Effector memory CD4-positive, alpha-beta T cell (primary cell): ENCODE measurements around the gene QPCTL.
"Not testable (repeated sequence)": the region's sequence is repeated elsewhere in the genome, so short reads cannot be mapped to it uniquely, and the experiment has no call there.

Experiments
- DNase-seq, 3 donors: peaks; one replicate each; pipeline ENCODE4 v3.0.0-alpha.2; 2020
- H3K27ac ChIP-seq: 2 replicates; pipeline ENCODE4 v1.7.0; 2013; ENCODE audit warnings: mild to moderate bottlenecking, low read length, moderate library complexity; ENCODE audit not compliant: insufficient read depth, poor library complexity, severe bottlenecking
- H3K27me3 ChIP-seq: replicated peaks from 2 replicates; pipeline ENCODE4 v1.7.0; 2013; ENCODE audit warnings: mild to moderate bottlenecking, low read length; ENCODE audit not compliant: insufficient read depth, control insufficient read depth, poor library complexity, severe bottlenecking
- H3K36me3 ChIP-seq: 2 replicates; pipeline ENCODE4 v1.7.0; 2013; ENCODE audit warnings: mild to moderate bottlenecking, low read length, moderate library complexity; ENCODE audit not compliant: control insufficient read depth, insufficient read depth
- H3K4me1 ChIP-seq: 2 replicates; pipeline ENCODE4 v1.7.0; 2013; ENCODE audit warnings: low read length, mild to moderate bottlenecking; ENCODE audit not compliant: control insufficient read depth, insufficient read depth, poor library complexity, severe bottlenecking
- H3K4me3 ChIP-seq: 2 replicates; pipeline ENCODE4 v1.7.0; 2013; ENCODE audit warnings: low read length, low read depth, mild to moderate bottlenecking; ENCODE audit not compliant: insufficient read depth, poor library complexity, severe bottlenecking
- H3K9me3 ChIP-seq: 2 replicates; pipeline ENCODE4 v1.7.0; 2013; ENCODE audit warnings: mild to moderate bottlenecking, low read length, moderate library complexity; ENCODE audit not compliant: control insufficient read depth

The QPCTL gene

GRCh38 chr19:45676851-45677263 is 15.6 kb upstream of the QPCTL start:
- DNase-seq = peak; percentile 17 to 41 (median 20)
- Histone ChIP-seq H3K4me1 (peaks cover 13% of the 10 kb centered on the region), H3K36me3 (no peaks in the 10 kb centered on the region), H3K4me3 (peak overlapping the region; percentile 52), H3K9me3 (no peaks in the 10 kb centered on the region), H3K27me3 (no peaks in the 10 kb centered on the region), H3K27ac (no peak overlapping the region)

DNA sequence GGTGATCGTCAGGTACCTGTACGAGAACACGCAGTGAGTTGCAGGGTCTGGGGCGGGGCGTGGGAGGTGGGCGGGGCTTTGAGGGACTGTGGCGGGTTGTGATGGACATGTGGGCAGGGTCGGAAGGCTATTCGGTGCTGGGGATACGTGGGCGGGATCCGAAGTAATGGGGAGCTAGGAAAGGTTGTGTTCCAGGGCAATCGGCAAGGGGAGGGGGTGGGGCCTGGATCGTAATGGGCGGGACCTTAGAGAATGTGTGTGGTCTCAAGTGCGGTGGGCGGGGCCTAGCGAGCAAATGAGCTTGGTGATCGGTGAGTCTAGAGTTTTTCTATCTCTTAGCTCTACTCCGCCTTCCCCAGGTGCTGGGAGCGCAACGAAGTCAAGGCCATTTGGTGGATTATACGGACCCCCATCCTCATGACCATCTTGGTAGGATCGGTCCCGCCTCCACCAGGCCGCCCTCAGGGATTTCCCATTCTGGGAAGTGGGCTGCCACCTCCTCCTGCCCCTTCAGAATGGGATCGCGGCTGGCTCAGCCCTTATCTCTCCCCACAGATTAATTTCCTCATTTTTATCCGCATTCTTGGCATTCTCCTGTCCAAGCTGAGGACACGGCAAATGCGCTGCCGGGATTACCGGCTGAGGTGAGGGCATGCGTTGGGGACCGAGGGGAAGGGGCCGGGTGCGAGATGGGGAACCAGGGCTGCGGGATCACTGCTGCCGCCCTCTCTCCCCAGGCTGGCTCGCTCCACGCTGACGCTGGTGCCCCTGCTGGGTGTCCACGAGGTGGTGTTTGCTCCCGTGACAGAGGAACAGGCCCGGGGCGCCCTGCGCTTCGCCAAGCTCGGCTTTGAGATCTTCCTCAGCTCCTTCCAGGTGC is 14.9 kb upstream of the QPCTL start:
- peak overlapping the region; percentile 52 for H3K4me3 ChIP-seq
- no peak overlapping the region for H3K27ac ChIP-seq
- peak; percentile 67 to 78 (median 72) for DNase-seq
- peaks cover 16% of the 10 kb centered on the region for H3K4me1 ChIP-seq
- no peaks in the 10 kb centered on the region for H3K36me3 ChIP-seq
- H3K9me3 ChIP-seq = no peaks in the 10 kb centered on the region
- H3K27me3 ChIP-seq = no peaks in the 10 kb centered on the region

GRCh38 chr19:45681391-45682015 is 11.0 kb upstream of the QPCTL start:
- Histone ChIP-seq H3K9me3 (no peaks in the 10 kb centered on the region), H3K36me3 (peaks cover 13% of the 10 kb centered on the region), H3K4me1 (peaks cover 15% of the 10 kb centered on the region), H3K27me3 (no peaks in the 10 kb centered on the region), H3K4me3 (peak overlapping the region; percentile 9), H3K27ac (no peak overlapping the region)
- DNase-seq = peak; percentile 73 to 78 (median 77)

GRCh38 chr19:45682117-45682516 is 10.3 kb upstream of the QPCTL start:
- Histone ChIP-seq H3K36me3 (peaks cover 17% of the 10 kb centered on the region), H3K4me3 (no peak overlapping the region), H3K27ac (no peak overlapping the region), H3K9me3 (no peaks in the 10 kb centered on the region), H3K4me1 (peaks cover 11% of the 10 kb centered on the region), H3K27me3 (no peaks in the 10 kb centered on the region)
- DNase-seq = no peak

DNA sequence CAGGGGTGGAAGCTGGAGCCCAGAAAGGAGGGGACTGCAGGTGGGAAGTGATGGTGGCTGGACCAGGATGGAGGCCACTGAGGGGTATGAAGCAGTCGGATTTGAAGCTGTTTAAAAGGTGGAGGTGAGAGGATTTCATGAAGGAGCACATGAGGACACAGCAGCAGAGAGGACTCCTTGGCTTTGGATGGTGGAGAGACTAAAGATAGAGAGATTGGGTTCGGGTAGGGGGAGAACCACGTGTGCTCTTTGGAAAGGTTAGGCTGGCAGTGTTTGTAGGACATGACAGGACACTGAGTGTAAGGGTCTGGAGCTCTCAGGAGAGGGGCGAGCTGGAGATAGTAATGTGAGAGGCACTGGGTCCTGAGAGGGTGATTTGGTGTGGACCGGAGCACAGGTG is 9.6 kb upstream of the QPCTL start:
- H3K27me3 ChIP-seq = no peaks in the 10 kb centered on the region
- H3K36me3 ChIP-seq = peaks cover 25% of the 10 kb centered on the region
- peaks cover 7% of the 10 kb centered on the region for H3K4me1 ChIP-seq
- no peaks in the 10 kb centered on the region for H3K9me3 ChIP-seq
- no peak overlapping the region for H3K27ac ChIP-seq
- no peak overlapping the region for H3K4me3 ChIP-seq
- DNase-seq = no peak

- H3K9me3 ChIP-seq, H3K27me3 ChIP-seq, H3K4me3 ChIP-seq, H3K4me1 ChIP-seq, H3K27ac ChIP-seq, DNase-seq: not testable (repeated sequence)
- peaks cover 33% of the 10 kb centered on the region for H3K36me3 ChIP-seq
Observed at GRCh38 chr19:45685045-45685444, 7.4 kb upstream of the QPCTL start.

- H3K27me3 ChIP-seq = no peaks in the 10 kb centered on the region
- peaks cover 33% of the 10 kb centered on the region for H3K36me3 ChIP-seq
- H3K4me3 ChIP-seq = no peak overlapping the region
- H3K9me3 ChIP-seq = no peaks in the 10 kb centered on the region
- DNase-seq = no peak
- H3K27ac ChIP-seq = no peak overlapping the region
- H3K4me1 ChIP-seq = peaks cover 7% of the 10 kb centered on the region
Observed at GRCh38 chr19:45687599-45687998, 4.9 kb upstream of the QPCTL start.

GRCh38 chr19:45691516-45692186 is 815 bp upstream of the QPCTL start, which contains the start of gene SNRPD2:
SNRPD2 (minus strand) TSS chr19:45691953; CDS start chr19:45691888, 65 bp downstream.
- Histone ChIP-seq H3K9me3 (no peaks in the 10 kb centered on the region), H3K27ac (peak within 1 kb of the TSS; percentile 83), H3K4me3 (peak within 1 kb of the TSS; percentile 69), H3K4me1 (peaks cover 15% of the 10 kb centered on the region), H3K36me3 (peaks cover 29% of the 10 kb centered on the region), H3K27me3 (no peaks in the 10 kb centered on the region)
- peak; percentile 83 to 89 (median 86) for DNase-seq

DNA sequence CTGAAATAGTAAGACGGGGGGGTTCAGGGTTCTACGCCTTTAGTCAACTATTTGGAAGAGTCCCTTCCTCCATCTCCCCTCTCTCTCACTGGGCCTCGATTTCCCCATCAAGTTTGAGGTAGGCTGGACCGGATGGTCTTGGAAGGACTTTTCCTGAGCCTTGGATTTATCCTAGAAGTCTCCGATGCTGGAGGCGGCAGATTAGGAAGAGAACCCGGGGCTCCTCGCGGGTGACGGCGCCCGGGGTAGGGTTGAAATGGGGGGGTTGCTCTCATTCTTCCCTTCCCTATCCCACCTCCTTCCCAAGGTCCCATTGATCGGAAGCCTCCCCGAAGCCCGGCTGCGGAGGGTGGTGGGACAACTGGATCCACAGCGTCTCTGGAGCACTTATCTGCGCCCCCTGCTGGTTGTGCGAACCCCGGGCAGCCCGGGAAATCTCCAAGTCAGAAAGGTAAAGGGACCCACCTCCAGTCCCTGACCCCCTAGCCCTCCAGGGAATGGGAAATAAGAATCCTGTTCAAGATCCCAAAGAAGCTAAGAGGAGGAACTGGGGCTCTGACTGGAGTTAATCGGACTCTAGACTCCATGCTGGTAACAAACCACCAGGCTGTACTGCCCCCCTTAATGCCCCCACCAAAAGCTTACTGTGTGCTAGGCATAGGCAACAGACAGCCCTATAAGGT is 781 bp downstream of the QPCTL start:
- peaks cover 14% of the 10 kb centered on the region for H3K36me3 ChIP-seq
- H3K27me3 ChIP-seq = no peaks in the 10 kb centered on the region
- no peaks in the 10 kb centered on the region for H3K9me3 ChIP-seq
- DNase-seq = peak; percentile 40 to 64 (median 43)
- H3K4me1 ChIP-seq = peaks cover 15% of the 10 kb centered on the region
- peak overlapping the region; percentile 69 for H3K4me3 ChIP-seq
- H3K27ac ChIP-seq = peak overlapping the region; percentile 83
